Upper lobe of left lung (tissue), 6 donors: ENCODE measurements around the gene MTMR2. TPM values are rescaled to one million over a fixed set of nuclear protein-coding genes. Genes with fewer than 3 reads are reported as not detected.

Experiments
- ATAC-seq, 2 donors: fragments of 200-7000 bp; cut with Tn5 transposase; one replicate each; pipeline ENCODE4 v1.9.1; 2022; ENCODE audit warnings: mild to moderate bottlenecking in 2 of 2, moderate library complexity in 2 of 2; ENCODE audit not compliant: low FRiP score in 2 of 2
- DNase-seq, 2 donors: peaks; one replicate each; pipeline ENCODE4 v3.0.0-alpha.2; 2019 to 2020
- H3K27ac ChIP-seq, 4 donors: fragments of 200-600 bp; sonication (generic); one replicate each; pipeline ENCODE4 v1.5.1; 2016 to 2019
- H3K27me3 ChIP-seq, 4 donors: fragments of 200-600 bp; sonication (generic); one replicate each; pipeline ENCODE4 v1.5.1; 2017 to 2019
- H3K36me3 ChIP-seq, 4 donors: fragments of 200-600 bp; sonication (generic); one replicate each; pipeline ENCODE4 v1.5.1; 2016 to 2019
- H3K4me1 ChIP-seq, 4 donors: fragments of 200-600 bp; sonication (generic); one replicate each; pipeline ENCODE4 v1.5.1; 2018 to 2019
- H3K4me3 ChIP-seq, 4 donors: fragments of 200-600 bp; sonication (generic); one replicate each; pipeline ENCODE4 v1.5.1; 2017 to 2019; ENCODE audit warnings: mild to moderate bottlenecking in 2 of 4, moderate library complexity in 1 of 4
- H3K9me3 ChIP-seq, 4 donors: fragments of 200-600 bp; sonication (generic); one replicate each; pipeline ENCODE4 v1.5.1; 2018 to 2019
- CTCF ChIP-seq, 6 experiments: fragments of 450-650 bp in 4 of 6; fragments of 200-600 bp in 2 of 6; sonication (generic) in 2 of 6; IDR thresholded peaks; one replicate each; pipeline ENCODE4 v1.5.1; 2016 to 2019; ENCODE audit warnings: antibody characterized with exemption in 6 of 6
- EP300 ChIP-seq, 4 donors: sonication (generic); formaldehyde crosslinking; IDR thresholded peaks; one replicate each; pipeline ENCODE4 v1.5.1; 2017; ENCODE audit warnings: antibody characterized with exemption in 4 of 4, control low read depth in 2 of 4
- POLR2A ChIP-seq, 4 donors: fragments of 450-650 bp; IDR thresholded peaks; one replicate each; pipeline ENCODE4 v1.5.1; 2016 to 2017; ENCODE audit warnings: antibody characterized with exemption in 4 of 4, mild to moderate bottlenecking in 2 of 4
- POLR2AphosphoS5 ChIP-seq, 2 donors: sonication (generic); formaldehyde crosslinking; IDR thresholded peaks; one replicate each; pipeline ENCODE4 v1.5.1; 2017; ENCODE audit warnings: antibody characterized with exemption in 2 of 2
- WGBS, 2 donors: methylation state at CpG; one replicate each; pipeline ENCODE4 v1.1.5; 2017 to 2018; 5-methylcytosine and 5-hydroxymethylcytosine counted together
- total RNA-seq, 6 donors: library from RNA; depleted of rRNA in 4 of 6; stranded (reverse); fragments of >200 nt in 4 of 6; gene quantifications; one replicate each; pipeline versions ENCODE4 v1.1.0 to v1.2.1, GENCODE V29; 2016 to 2021
- donor health status: DM: no; HTN: no; CAD: no; lungs with moderate emphysema.
- donor health status: DM: no; HTN: yes; CAD: no; lungs with severe emphysema.

MTMR2 gene
- total RNA-seq, 6 donors from 2014 or later = 6.3 to 32.5 (median 25.0) TPM

GRCh38 chr11:95853862-95854261, 70.0 kb downstream of the MTMR2 start:
- DNase-seq (no peak), ATAC-seq (no peak)
- H3K4me1 ChIP-seq = no peaks in the 10 kb centered on the region
- no peaks in the 10 kb centered on the region for H3K27me3 ChIP-seq
- H3K4me3 ChIP-seq = no peak overlapping the region
- no peaks in the 10 kb centered on the region for H3K9me3 ChIP-seq
- H3K36me3 ChIP-seq = peaks cover 0 to 41% (median 5%) of the 10 kb centered on the region in 4 donors
- 75 to 79% methylated on average over 2 of the region's 2 CpGs for WGBS, 2 donors
- no peak overlapping the region for H3K27ac ChIP-seq
- no peak for TF ChIP-seq POLR2AphosphoS5 (IDR thresholded peaks at IDR 0.05)
- TF ChIP-seq POLR2A (IDR thresholded peaks at IDR 0.05) = no peak
- TF ChIP-seq EP300 (IDR thresholded peaks at IDR 0.05) = no peak
- no peak for TF ChIP-seq CTCF (IDR thresholded peaks at IDR 0.05)

GRCh38 chr11:95853138-95853537, 70.8 kb downstream of the MTMR2 start:
- ATAC-seq (no peak), DNase-seq (no peak)
- TF ChIP-seq POLR2A (IDR thresholded peaks at IDR 0.05) = no peak
- no peak for TF ChIP-seq POLR2AphosphoS5 (IDR thresholded peaks at IDR 0.05)
- TF ChIP-seq CTCF (IDR thresholded peaks at IDR 0.05) = no peak
- no peak for TF ChIP-seq EP300 (IDR thresholded peaks at IDR 0.05)
- H3K4me3 ChIP-seq = no peak overlapping the region
- peaks cover 0 to 46% (median 6%) of the 10 kb centered on the region in 4 donors for H3K36me3 ChIP-seq
- H3K4me1 ChIP-seq = no peaks in the 10 kb centered on the region
- H3K27ac ChIP-seq = no peak overlapping the region
- H3K27me3 ChIP-seq = no peaks in the 10 kb centered on the region
- no peaks in the 10 kb centered on the region for H3K9me3 ChIP-seq

- H3K4me1 ChIP-seq = no peaks in the 10 kb centered on the region
- H3K9me3 ChIP-seq = no peaks in the 10 kb centered on the region
- no peak overlapping the region for H3K4me3 ChIP-seq
- ATAC-seq (no peak), DNase-seq (no peak)
- no peak for TF ChIP-seq CTCF (IDR thresholded peaks at IDR 0.05)
- no peak for TF ChIP-seq POLR2A (IDR thresholded peaks at IDR 0.05)
- TF ChIP-seq EP300 (IDR thresholded peaks at IDR 0.05) = no peak
- TF ChIP-seq POLR2AphosphoS5 (IDR thresholded peaks at IDR 0.05) = no peak
- peaks cover 3 to 31% (median 6%) of the 10 kb centered on the region in 4 donors for H3K36me3 ChIP-seq
- H3K27me3 ChIP-seq = no peaks in the 10 kb centered on the region
- no peak overlapping the region for H3K27ac ChIP-seq
Measured at GRCh38 chr11:95850137-95850536, 73.8 kb downstream of the MTMR2 start.

GRCh38 chr11:95849087-95849825, 74.7 kb downstream of the MTMR2 start:
- DNase-seq (peak in 1 of 2 donors; percentile 56), ATAC-seq (peak; percentile 77 to 82)
- H3K27me3 ChIP-seq = no peaks in the 10 kb centered on the region
- no peaks in the 10 kb centered on the region for H3K4me1 ChIP-seq
- TF ChIP-seq POLR2AphosphoS5 (IDR thresholded peaks at IDR 0.05) (no peak), CTCF (IDR thresholded peaks at IDR 0.05) (peak in 5 of 6 experiments; percentile 24 to 57 (median 38))
- 61 to 63% methylated on average over 6 of the region's 6 CpGs for WGBS, 2 donors
- H3K4me3 ChIP-seq = no peak overlapping the region
- no peaks in the 10 kb centered on the region for H3K9me3 ChIP-seq
- H3K27ac ChIP-seq = no peak overlapping the region
- peaks cover 4 to 38% (median 9%) of the 10 kb centered on the region in 4 donors for H3K36me3 ChIP-seq

- Histone ChIP-seq H3K27ac (no peak overlapping the region), H3K4me1 (no peaks in the 10 kb centered on the region), H3K36me3 (peaks cover 3 to 59% (median 11%) of the 10 kb centered on the region in 4 donors), H3K9me3 (no peaks in the 10 kb centered on the region), H3K4me3 (no peak overlapping the region), H3K27me3 (no peaks in the 10 kb centered on the region)
- 94 to 95% methylated on average over 1 of the region's 1 CpG for WGBS, 2 donors
- TF ChIP-seq CTCF (IDR thresholded peaks at IDR 0.05) = no peak
- no peak for TF ChIP-seq POLR2A (IDR thresholded peaks at IDR 0.05)
- TF ChIP-seq EP300 (IDR thresholded peaks at IDR 0.05) = no peak
- no peak for TF ChIP-seq POLR2AphosphoS5 (IDR thresholded peaks at IDR 0.05)
- DNase-seq (no peak), ATAC-seq (no peak)
Measured at GRCh38 chr11:95845167-95845566, 78.7 kb downstream of the MTMR2 start.
